ENCODE data around the gene RNASE8.

Gene RNASE8

GRCh38 chr14:21093769-21094681 lies 36.4 kb downstream of the RNASE8 start:
- DNase-seq, result no peak

GRCh38 chr14:21095430-21096205 lies 38.0 kb downstream of the RNASE8 start:
- peak; percentile 65 for DNase-seq

GRCh38 chr14:21096438-21096837 lies 38.8 kb downstream of the RNASE8 start:
- no peak for DNase-seq

- no peak for DNase-seq
These were observed 39.5 kb downstream of the RNASE8 start for GRCh38 chr14:21096978-21097635.

- DNase-seq, result no peak
These were observed 40.0 kb downstream of the RNASE8 start for GRCh38 chr14:21097636-21098075.

- peak; percentile 43 for DNase-seq
These were observed 40.7 kb downstream of the RNASE8 start, which contains the start of gene ZNF219 for GRCh38 chr14:21098076-21098891. ZNF219 (minus strand) TSS chr14:21098655; CDS start chr14:21093591, 5,064 bp downstream.

- no peak for DNase-seq
These were observed 41.4 kb downstream of the RNASE8 start for GRCh38 chr14:21098892-21099595.

GRCh38 chr14:21099596-21099985 lies 42.0 kb downstream of the RNASE8 start:
- DNase-seq, result no peak

GRCh38 chr14:21100931-21101330 lies 43.3 kb downstream of the RNASE8 start, which contains the start of gene TMEM253:
TMEM253 (plus strand) TSS chr14:21101066; CDS start chr14:21101344, 278 bp downstream.
- DNase-seq, result no peak

GRCh38 chr14:21101802-21102413 lies 44.3 kb downstream of the RNASE8 start:
- no peak for DNase-seq

- no peak for DNase-seq
These were observed 45.1 kb downstream of the RNASE8 start for GRCh38 chr14:21102521-21103410.

GRCh38 chr14:21103411-21103709 lies 45.7 kb downstream of the RNASE8 start:
- DNase-seq, result no peak

- peak; percentile 96 for DNase-seq
These were observed 46.3 kb downstream of the RNASE8 start for GRCh38 chr14:21103710-21104447.

GRCh38 chr14:21104448-21105060 lies 46.9 kb downstream of the RNASE8 start:
- DNase-seq, result peak; percentile 80

GRCh38 chr14:21105095-21105494 lies 47.5 kb downstream of the RNASE8 start:
- no peak for DNase-seq

GRCh38 chr14:21106176-21106497 lies 48.5 kb downstream of the RNASE8 start:
- peak; percentile 15 for DNase-seq

GRCh38 chr14:21106498-21107282 lies 49.1 kb downstream of the RNASE8 start:
- DNase-seq, result peak; percentile 69

GRCh38 chr14:21107283-21107800 lies 49.7 kb downstream of the RNASE8 start:
- DNase-seq, result peak; percentile 41

All from fibroblast of skin of right quadriceps (primary cell).